ENCODE measurements around the gene AGAP2. TPM values are rescaled to one million over a fixed set of nuclear protein-coding genes. Genes with fewer than 3 reads are reported as not detected.

AGAP2 gene
- total and polyA plus RNA-seq, 2 of the 8 experiments (the other 6 are each of a cell fraction or from before 2014, with no cell fraction given), result 1.5 TPM

- H3K36me3 ChIP-seq (ENCODE audit: control insufficient read depth in 2 of 4, insufficient read depth in 4 of 4, low read length in 3 of 4), result peaks cover 0 to 22% (median 5%) of the 10 kb centered on the region in 4 experiments; a peak in 4 of 8 replicates
- TF ChIP-seq BACH1 (IDR thresholded peaks at IDR 0.05; ENCODE audit: low read length) (no peak), YY1 (IDR thresholded peaks at IDR 0.05; ENCODE audit: low read depth, low read length) (no peak), PHF8 (conservative IDR thresholded peaks at IDR 0.05; ENCODE audit: low read depth, low read length) (no peak)
Measured at GRCh38 chr12:57720606-57721595, 17.6 kb downstream of the AGAP2 start.

More at GRCh38 chr12:57720606-57721595, 17.6 kb downstream of the AGAP2 start:
- Histone ChIP-seq H4K91ac (replicated peaks; ENCODE audit: insufficient read length, low read length) (no peak overlapping the region), H3K4me2 (ENCODE audit: insufficient read depth in 1 of 2, low read depth in 2 of 2, low read length in 2 of 2) (no peak overlapping the region), H2BK20ac (ENCODE audit: low read length) (no peak overlapping the region), H3K9me3 (ENCODE audit: insufficient read depth in 2 of 2, low read depth in 1 of 2, low read length in 1 of 2) (no peaks in the 10 kb centered on the region), H2BK12ac (ENCODE audit: low read depth, low read length) (no peak overlapping the region), H3K79me2 (ENCODE audit: control insufficient read depth in 1 of 2, insufficient read depth in 2 of 2, low read length in 2 of 2) (no peaks in the 10 kb centered on the region), H2BK15ac (ENCODE audit: low read length) (no peak overlapping the region), H3K4me1 (replicated peaks in 1 of 4; ENCODE audit: control insufficient read depth in 3 of 4, insufficient read depth in 4 of 4, low read length in 3 of 4) (peaks cover 0 to 2% (median 2%) of the 10 kb centered on the region in 4 experiments; a peak in 2 of 7 replicates), H3K9ac (replicated peaks in 1 of 4; ENCODE audit: extremely low read depth in 1 of 4, low read depth in 3 of 4, low read length in 3 of 4) (no peak overlapping the region), H3K14ac (ENCODE audit: insufficient read length) (no peak overlapping the region), H2BK5ac (ENCODE audit: low read depth, low read length) (no peak overlapping the region), H3K27me3 (replicated peaks in 1 of 4; ENCODE audit: control insufficient read depth in 3 of 4, extremely low read depth in 1 of 4, insufficient read depth in 3 of 4, low read length in 3 of 4) (peaks cover 0 to 19% (median 11%) of the 10 kb centered on the region in 4 experiments; a peak in 5 of 7 replicates), H2AK5ac (ENCODE audit: low read depth, low read length) (no peak overlapping the region), H3K79me1 (ENCODE audit: low read depth, low read length) (no peaks in the 10 kb centered on the region), H3K18ac (ENCODE audit: extremely low read depth, low read length) (no peak overlapping the region), H2BK120ac (replicated peaks; ENCODE audit: low read depth, low read length) (no peak overlapping the region), H3K4ac (replicated peaks; ENCODE audit: insufficient read length, low read depth, low read length) (no peak overlapping the region), H2AFZ (ENCODE audit: low read length) (no peak overlapping the region), H4K5ac (ENCODE audit: insufficient read length, low read depth, low read length) (no peak overlapping the region), H3K23ac (ENCODE audit: insufficient read length) (no peak overlapping the region), H4K20me1 (replicated peaks in 1 of 2; ENCODE audit: control insufficient read depth in 1 of 2, insufficient read depth in 2 of 2, low read length in 2 of 2) (peaks cover 0 to 3% of the 10 kb centered on the region in 2 experiments), H3K23me2 (ENCODE audit: low read depth, low read length) (peaks cover 3% of the 10 kb centered on the region; the same call in 1 of the 2 replicates), H3K4me3 (ENCODE audit: extremely low read depth in 1 of 4, insufficient read depth in 2 of 4, low read depth in 3 of 4, low read length in 4 of 4) (no peak overlapping the region), H4K8ac (ENCODE audit: extremely low read depth, insufficient read depth, low read length) (no peak overlapping the region), H3K56ac (replicated peaks; ENCODE audit: insufficient read length, low read depth, low read length) (no peak overlapping the region), H3K27ac (ENCODE audit: low read depth, low read length) (no peak overlapping the region)
- CTCF ChIA-PET (ENCODE audit: partially characterized antibody), result interaction anchor here (0.9 to 11.7 kb wide), 7 partner anchors 14 to 128 kb away, joined by 3 to 149 read pairs (median 4); partner anchors contain the start of genes AGAP2, B4GALNT1 and OS9
- POLR2A ChIA-PET (ENCODE audit: partially characterized antibody), result interaction anchor here (0.6 to 7.4 kb wide), 4 partner anchors 16 to 183 kb away, joined by 3 to 59 read pairs (median 3); partner anchors contain the start of gene AGAP2
- DNase-seq (ENCODE audit: low read depth in 1 of 2, low spot score in 2 of 2) (peak in 1 of 2 experiments; percentile 22), FAIRE-seq (no peak)
- WGBS, 2 experiments (ENCODE audit: extremely low coverage in 1 of 2, insufficient coverage in 1 of 2, insufficient read length in 1 of 2, insufficient replicate concordance in 2 of 2, low coverage in 1 of 2, low lambda C conversion rate in 2 of 2, missing lambda C conversion rate in 1 of 2), result 89% methylated on average over 11 of the region's 11 CpGs; no CpG with 5 or more reads in 1 of the 2 experiments
